GM21528 (cell line): Measurements from ENCODE around the gene UQCRFS1.
"Not testable (repeated sequence)": the region's sequence is repeated elsewhere in the genome, so short reads cannot be mapped to it uniquely, and the experiment has no call there.

ENCODE experiments used
- ATAC-seq: cut with Tn5 transposase; IDR thresholded peaks from one replicate; pipeline ENCODE4 v1.9.1; 2021; ENCODE audit warnings: mild to moderate bottlenecking, moderate library complexity; ENCODE audit not compliant: unreplicated experiment, low FRiP score

UQCRFS1 gene

GRCh38 chr19:29212648-29213573, at the start of gene UQCRFS1:
Gene UQCRFS1 (minus strand): TSS chr19:29213151. CDS start chr19:29213118, 33 bp downstream.
- peak; percentile 92 for ATAC-seq

GRCh38 chr19:29262085-29262484, 49.1 kb upstream of the UQCRFS1 start:
- no peak for ATAC-seq

GRCh38 chr19:29260477-29261317, 47.7 kb upstream of the UQCRFS1 start:
- no peak for ATAC-seq

DNA sequence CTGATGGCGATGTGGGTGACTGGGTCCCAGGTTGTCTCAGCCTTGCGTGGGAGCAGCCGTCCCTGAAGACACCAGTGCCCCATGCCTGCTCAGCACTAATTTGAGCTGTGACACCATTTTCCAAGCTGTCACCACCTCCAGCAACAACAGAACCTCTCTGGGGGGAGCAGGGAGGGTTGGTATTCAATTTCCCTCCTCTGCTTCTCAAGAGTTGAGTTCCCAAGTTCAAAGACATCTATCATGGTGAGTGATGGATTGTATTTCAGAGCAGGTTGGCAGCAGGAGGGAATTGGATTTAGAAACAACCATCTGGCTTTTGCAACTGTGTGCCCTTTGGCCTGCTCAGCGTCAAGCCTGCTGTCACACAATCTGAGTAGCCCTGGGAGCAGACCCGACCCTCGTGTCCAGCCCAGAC, 46.9 kb upstream of the UQCRFS1 start:
- no peak for ATAC-seq

DNA sequence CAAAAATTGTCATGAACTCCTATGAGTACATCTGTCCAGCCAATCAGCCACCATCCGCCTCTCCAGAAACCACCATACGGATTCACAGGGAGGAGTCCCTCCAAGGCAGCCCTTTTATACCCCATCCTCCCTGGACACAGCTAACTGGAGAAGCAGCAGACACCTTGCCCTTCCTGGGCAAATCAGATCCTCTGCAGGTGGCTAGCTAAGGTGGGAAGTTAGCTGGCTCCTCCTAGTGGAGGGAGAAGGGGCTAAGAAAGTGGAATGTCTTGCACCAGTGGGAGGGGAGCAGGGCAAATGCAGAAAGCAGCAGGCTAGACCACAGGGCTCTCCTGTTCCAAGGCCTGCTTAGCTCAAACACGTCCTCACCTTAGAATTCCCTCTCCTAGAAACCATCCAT, 46.2 kb upstream of the UQCRFS1 start:
- no peak for ATAC-seq

DNA sequence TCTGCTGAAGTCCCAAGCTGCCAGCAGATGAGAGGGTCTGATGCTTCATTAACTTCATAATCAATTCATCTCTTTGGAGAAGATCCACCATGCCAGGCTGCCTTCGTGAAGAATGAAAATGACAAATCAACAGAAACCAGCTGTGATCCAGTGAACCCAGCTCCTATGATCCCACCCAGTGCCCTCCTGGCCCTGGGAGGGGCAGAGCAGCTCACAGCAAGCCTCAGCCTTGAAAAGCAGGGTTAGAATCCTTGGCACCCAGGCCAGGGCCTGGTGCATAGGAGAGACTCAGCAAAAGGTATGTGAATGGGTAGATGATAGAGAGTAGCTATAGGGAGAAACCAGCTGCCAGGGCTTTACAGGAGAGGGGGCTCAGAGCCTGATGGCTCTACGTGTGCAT, 43.6 kb upstream of the UQCRFS1 start:
- ATAC-seq, result no peak

- no peak for ATAC-seq
Observed at GRCh38 chr19:29255912-29256311, 43.0 kb upstream of the UQCRFS1 start.

DNA sequence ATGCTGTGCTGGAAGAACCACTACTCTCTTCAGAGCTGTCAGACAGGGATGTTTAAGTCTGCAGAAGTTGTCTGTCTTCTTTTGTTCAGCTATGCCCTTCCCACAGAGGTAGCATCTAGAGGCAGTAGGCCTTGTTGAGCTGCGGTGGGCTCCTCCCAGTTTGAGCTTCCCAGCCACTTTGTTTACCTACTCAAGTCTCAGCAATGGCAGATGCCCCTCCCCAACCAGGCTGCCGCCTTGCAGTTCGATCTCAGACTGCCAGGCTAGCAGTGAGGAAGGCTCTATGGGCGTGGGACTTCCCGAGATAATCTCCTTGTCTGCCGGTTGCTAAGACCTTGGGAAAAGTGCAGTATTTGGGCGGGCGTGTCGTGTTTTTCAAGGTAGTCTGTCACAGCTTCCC, 42.1 kb upstream of the UQCRFS1 start:
- no peak for ATAC-seq

GRCh38 chr19:29249798-29250197, 36.8 kb upstream of the UQCRFS1 start:
- ATAC-seq, result not testable (repeated sequence)

DNA sequence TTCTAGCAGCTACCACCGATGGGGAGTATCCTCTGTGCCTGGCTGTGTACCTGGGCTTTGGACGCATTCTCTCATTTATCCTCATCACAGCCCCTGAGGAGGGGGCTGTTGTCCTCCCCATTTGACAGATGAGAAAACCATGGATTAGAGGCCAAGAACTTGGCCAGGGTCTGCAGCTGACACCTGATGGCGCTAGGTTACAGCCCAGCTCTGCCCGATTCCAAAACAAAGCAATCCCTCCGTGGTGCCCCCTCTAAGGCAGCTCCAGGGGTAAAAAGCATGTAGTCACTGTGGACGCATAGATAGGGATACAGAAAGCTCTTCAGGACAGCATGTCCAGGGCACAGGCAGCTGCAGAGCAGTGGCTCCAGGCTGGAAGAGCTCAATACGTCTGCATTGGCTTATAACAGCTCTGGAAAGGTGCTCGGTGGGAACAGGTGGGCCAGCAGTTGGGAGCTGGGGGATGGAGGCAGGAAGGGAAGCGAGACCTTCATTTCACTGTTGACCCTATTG, 35.4 kb upstream of the UQCRFS1 start:
- ATAC-seq, result no peak

GRCh38 chr19:29247872-29248271, 34.9 kb upstream of the UQCRFS1 start:
- no peak for ATAC-seq

GRCh38 chr19:29247471-29247870, 34.5 kb upstream of the UQCRFS1 start:
- no peak for ATAC-seq

DNA sequence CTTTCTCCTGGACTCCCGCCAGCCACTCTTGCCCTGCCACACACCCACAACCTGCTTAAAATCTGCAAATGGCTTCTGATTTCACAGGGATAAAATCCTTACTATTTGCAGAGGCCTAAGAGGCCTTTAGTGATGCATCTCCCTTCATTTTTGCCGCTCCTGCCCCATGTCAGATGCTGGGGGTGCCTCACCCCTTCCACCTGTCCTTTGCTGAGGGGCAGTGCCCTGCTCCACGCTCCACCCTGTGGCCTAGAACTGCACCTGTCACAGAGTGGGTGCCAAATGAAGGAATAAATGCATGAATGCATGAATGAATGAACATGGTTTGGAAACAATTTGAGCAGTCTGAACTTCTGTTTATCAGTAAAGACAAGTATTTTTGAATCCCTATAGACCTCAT, 34.1 kb upstream of the UQCRFS1 start:
- no peak for ATAC-seq

- ATAC-seq, result no peak
Observed at GRCh38 chr19:29245215-29245614, 32.3 kb upstream of the UQCRFS1 start.

GRCh38 chr19:29241324-29241723, 28.4 kb upstream of the UQCRFS1 start:
- no peak for ATAC-seq

- ATAC-seq, result no peak
Observed at GRCh38 chr19:29239213-29239776, 26.3 kb upstream of the UQCRFS1 start.

GRCh38 chr19:29233591-29233990, 20.6 kb upstream of the UQCRFS1 start:
- no peak for ATAC-seq

DNA sequence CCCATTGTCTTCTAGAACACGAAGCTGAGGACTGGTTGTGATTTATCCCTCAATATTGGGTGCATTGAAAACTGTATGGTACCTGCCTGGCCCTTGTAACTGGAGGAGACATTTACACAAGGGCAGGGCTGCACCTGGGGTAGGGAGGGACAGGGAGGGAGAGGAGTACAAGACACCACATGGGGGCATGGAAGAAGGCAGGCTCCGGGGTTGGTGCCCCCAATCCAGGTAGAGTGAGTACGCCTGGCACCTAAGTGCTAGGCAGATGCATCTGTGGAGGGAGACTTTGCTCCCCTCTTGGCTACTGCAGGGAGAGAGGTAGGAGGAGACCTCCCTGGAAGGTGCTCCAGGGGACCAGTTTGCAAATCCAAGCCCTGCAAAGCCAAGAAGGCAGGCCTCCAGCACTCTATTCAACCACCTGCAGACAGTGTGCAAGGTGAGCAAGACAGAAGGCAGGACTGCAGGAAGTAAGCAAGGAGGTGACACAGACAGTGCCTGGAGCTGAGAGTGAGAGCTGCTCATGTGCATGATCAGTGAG, 19.4 kb upstream of the UQCRFS1 start:
- no peak for ATAC-seq

- ATAC-seq, result not testable (repeated sequence)
Observed at GRCh38 chr19:29231306-29231705, 18.4 kb upstream of the UQCRFS1 start.

- ATAC-seq, result no peak
Observed at GRCh38 chr19:29217616-29218015, 4.7 kb upstream of the UQCRFS1 start.

- ATAC-seq, result no peak
Observed at GRCh38 chr19:29216021-29216420, 3.1 kb upstream of the UQCRFS1 start.
